IPS-18a (cell line): ENCODE results near the gene PIK3AP1.

Experiments
- H3K27ac ChIP-seq: one replicate; pipeline ENCODE4 v1.5.1; 2013; ENCODE audit warnings: low read length
- H3K27me3 ChIP-seq: one replicate; pipeline ENCODE4 v1.6.1; 2013; ENCODE audit warnings: mild to moderate bottlenecking, low read length; ENCODE audit not compliant: control insufficient read depth, insufficient read depth
- H3K36me3 ChIP-seq: one replicate; pipeline ENCODE4 v1.6.1; 2013; ENCODE audit warnings: low read depth, low read length; ENCODE audit not compliant: control insufficient read depth
- H3K4me1 ChIP-seq: one replicate; pipeline ENCODE4 v1.6.1; 2013; ENCODE audit warnings: low read depth, low read length; ENCODE audit not compliant: control insufficient read depth
- H3K4me3 ChIP-seq: one replicate; pipeline ENCODE4 v1.5.1; 2013; ENCODE audit warnings: low read length
- H3K9ac ChIP-seq: one replicate; pipeline ENCODE4 v1.6.1; 2013; ENCODE audit warnings: mild to moderate bottlenecking, low read length, moderate library complexity
- H3K9me3 ChIP-seq: one replicate; pipeline ENCODE4 v1.6.1; 2013; ENCODE audit warnings: low read depth, low read length; ENCODE audit not compliant: control insufficient read depth

Gene PIK3AP1

GRCh38 chr10:96719200-96719599 is 1.1 kb downstream of the PIK3AP1 start:
- H3K27ac ChIP-seq = no peak overlapping the region

GRCh38 chr10:96718304-96718990 is 1.9 kb downstream of the PIK3AP1 start:
- Histone ChIP-seq H3K27ac (no peak overlapping the region), H3K4me3 (no peak overlapping the region)

More at GRCh38 chr10:96719200-96719599, 1.1 kb downstream of the PIK3AP1 start:
- Histone ChIP-seq H3K9me3 (no peaks in the 10 kb centered on the region), H3K4me3 (peak overlapping the region; percentile 79), H3K4me1 (peaks cover 4% of the 10 kb centered on the region), H3K36me3 (no peaks in the 10 kb centered on the region), H3K27me3 (peaks cover 10% of the 10 kb centered on the region), H3K9ac (no peak overlapping the region)

GRCh38 chr10:96716390-96716789 is 3.9 kb downstream of the PIK3AP1 start:
- Histone ChIP-seq H3K9me3 (no peaks in the 10 kb centered on the region), H3K9ac (no peak overlapping the region), H3K27me3 (peaks cover 10% of the 10 kb centered on the region), H3K36me3 (no peaks in the 10 kb centered on the region), H3K27ac (no peak overlapping the region), H3K4me3 (no peak overlapping the region), H3K4me1 (peaks cover 4% of the 10 kb centered on the region)

More at GRCh38 chr10:96718304-96718990, 1.9 kb downstream of the PIK3AP1 start:
- Histone ChIP-seq H3K27me3 (peaks cover 10% of the 10 kb centered on the region), H3K36me3 (no peaks in the 10 kb centered on the region), H3K9me3 (no peaks in the 10 kb centered on the region), H3K4me1 (peaks cover 4% of the 10 kb centered on the region), H3K9ac (no peak overlapping the region)

GRCh38 chr10:96714746-96715255 is 5.5 kb downstream of the PIK3AP1 start:
- Histone ChIP-seq H3K9me3 (no peaks in the 10 kb centered on the region), H3K27ac (no peak overlapping the region), H3K27me3 (peaks cover 10% of the 10 kb centered on the region), H3K4me3 (no peak overlapping the region), H3K9ac (no peak overlapping the region), H3K4me1 (no peaks in the 10 kb centered on the region), H3K36me3 (no peaks in the 10 kb centered on the region)

- no peaks in the 10 kb centered on the region for H3K36me3 ChIP-seq
- no peak overlapping the region for H3K4me3 ChIP-seq
- H3K27ac ChIP-seq = no peak overlapping the region
- H3K9me3 ChIP-seq = no peaks in the 10 kb centered on the region
- H3K4me1 ChIP-seq = no peaks in the 10 kb centered on the region
- no peak overlapping the region for H3K9ac ChIP-seq
- peaks cover 4% of the 10 kb centered on the region for H3K27me3 ChIP-seq
Measured at GRCh38 chr10:96714031-96714590, 6.2 kb downstream of the PIK3AP1 start.

GRCh38 chr10:96712662-96713271 is 7.5 kb downstream of the PIK3AP1 start:
- H3K4me3 ChIP-seq = no peak overlapping the region
- H3K36me3 ChIP-seq = no peaks in the 10 kb centered on the region
- H3K9me3 ChIP-seq = no peaks in the 10 kb centered on the region
- H3K4me1 ChIP-seq = no peaks in the 10 kb centered on the region
- no peak overlapping the region for H3K9ac ChIP-seq
- no peak overlapping the region for H3K27ac ChIP-seq
- no peaks in the 10 kb centered on the region for H3K27me3 ChIP-seq

GRCh38 chr10:96711048-96711728 is 9.1 kb downstream of the PIK3AP1 start:
- no peaks in the 10 kb centered on the region for H3K9me3 ChIP-seq
- H3K27me3 ChIP-seq = no peaks in the 10 kb centered on the region
- no peak overlapping the region for H3K27ac ChIP-seq
- H3K4me1 ChIP-seq = no peaks in the 10 kb centered on the region
- no peak overlapping the region for H3K9ac ChIP-seq
- no peaks in the 10 kb centered on the region for H3K36me3 ChIP-seq
- H3K4me3 ChIP-seq = no peak overlapping the region

GRCh38 chr10:96709525-96709924 is 10.8 kb downstream of the PIK3AP1 start:
- H3K27me3 ChIP-seq = no peaks in the 10 kb centered on the region
- no peak overlapping the region for H3K4me3 ChIP-seq
- no peaks in the 10 kb centered on the region for H3K36me3 ChIP-seq
- H3K9ac ChIP-seq = no peak overlapping the region
- no peaks in the 10 kb centered on the region for H3K4me1 ChIP-seq
- H3K27ac ChIP-seq = no peak overlapping the region
- H3K9me3 ChIP-seq = no peaks in the 10 kb centered on the region

GRCh38 chr10:96708996-96709395 is 11.3 kb downstream of the PIK3AP1 start:
- Histone ChIP-seq H3K4me3 (no peak overlapping the region), H3K4me1 (no peaks in the 10 kb centered on the region), H3K9me3 (no peaks in the 10 kb centered on the region), H3K27me3 (no peaks in the 10 kb centered on the region), H3K36me3 (no peaks in the 10 kb centered on the region), H3K27ac (no peak overlapping the region), H3K9ac (no peak overlapping the region)

- Histone ChIP-seq H3K4me3 (no peak overlapping the region), H3K4me1 (no peaks in the 10 kb centered on the region), H3K27ac (no peak overlapping the region), H3K9ac (no peak overlapping the region), H3K9me3 (no peaks in the 10 kb centered on the region), H3K36me3 (no peaks in the 10 kb centered on the region), H3K27me3 (no peaks in the 10 kb centered on the region)
Measured at GRCh38 chr10:96708456-96708855, 11.9 kb downstream of the PIK3AP1 start.

- Histone ChIP-seq H3K9ac (no peak overlapping the region), H3K4me1 (no peaks in the 10 kb centered on the region), H3K4me3 (no peak overlapping the region), H3K27ac (no peak overlapping the region), H3K9me3 (no peaks in the 10 kb centered on the region), H3K36me3 (no peaks in the 10 kb centered on the region), H3K27me3 (no peaks in the 10 kb centered on the region)
Measured at GRCh38 chr10:96706331-96706853, 13.9 kb downstream of the PIK3AP1 start.
